ENCODE results near the gene TMEM61.

DNA sequence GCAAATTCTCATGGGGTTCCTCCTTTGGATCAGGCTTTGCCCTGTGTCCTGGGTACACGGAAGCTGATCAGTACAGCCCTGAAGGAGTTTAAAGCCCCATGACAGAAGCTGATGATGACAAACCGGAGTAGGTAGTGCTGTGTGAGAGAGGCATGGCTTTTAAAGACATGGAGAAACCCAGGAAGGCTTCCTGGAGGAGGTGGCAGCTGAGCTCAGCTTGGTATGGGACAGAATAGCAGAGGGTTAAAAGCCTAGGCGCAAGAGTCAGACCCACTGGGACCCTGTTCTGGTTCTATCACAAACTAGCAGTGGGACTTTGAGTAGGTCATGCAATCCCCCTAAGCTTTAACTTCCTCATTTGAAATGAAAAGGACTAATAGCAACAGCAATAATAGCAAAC is 6.1 kb downstream of the TMEM61 start:
- TF ChIP-seq, protein P1, sequence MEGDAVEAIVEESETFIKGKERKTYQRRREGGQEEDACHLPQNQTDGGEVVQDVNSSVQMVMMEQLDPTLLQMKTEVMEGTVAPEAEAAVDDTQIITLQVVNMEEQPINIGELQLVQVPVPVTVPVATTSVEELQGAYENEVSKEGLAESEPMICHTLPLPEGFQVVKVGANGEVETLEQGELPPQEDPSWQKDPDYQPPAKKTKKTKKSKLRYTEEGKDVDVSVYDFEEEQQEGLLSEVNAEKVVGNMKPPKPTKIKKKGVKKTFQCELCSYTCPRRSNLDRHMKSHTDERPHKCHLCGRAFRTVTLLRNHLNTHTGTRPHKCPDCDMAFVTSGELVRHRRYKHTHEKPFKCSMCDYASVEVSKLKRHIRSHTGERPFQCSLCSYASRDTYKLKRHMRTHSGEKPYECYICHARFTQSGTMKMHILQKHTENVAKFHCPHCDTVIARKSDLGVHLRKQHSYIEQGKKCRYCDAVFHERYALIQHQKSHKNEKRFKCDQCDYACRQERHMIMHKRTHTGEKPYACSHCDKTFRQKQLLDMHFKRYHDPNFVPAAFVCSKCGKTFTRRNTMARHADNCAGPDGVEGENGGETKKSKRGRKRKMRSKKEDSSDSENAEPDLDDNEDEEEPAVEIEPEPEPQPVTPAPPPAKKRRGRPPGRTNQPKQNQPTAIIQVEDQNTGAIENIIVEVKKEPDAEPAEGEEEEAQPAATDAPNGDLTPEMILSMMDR (IDR thresholded peaks at IDR 0.05; ENCODE audit: insufficient read depth, low read length, poor library complexity, severe bottlenecking) = no peak
- TF ChIP-seq EZH2phosphoT487 (conservative IDR thresholded peaks at IDR 0.05; ENCODE audit: low read length) = no peak

Measured in SU-DHL-6 (cell line).